H9 (cell line): Measurements from ENCODE around the gene OR2L8. TPM values are rescaled to one million over a fixed set of nuclear protein-coding genes. Genes with fewer than 3 reads are reported as not detected.

Experiments
- DNase-seq: peaks from one replicate; pipeline ENCODE4 v3.0.0-alpha.2; 2017
- H2AFZ ChIP-seq: one replicate; pipeline ENCODE4 v1.6.1; 2013; ENCODE audit warnings: mild to moderate bottlenecking, low read length, control low read depth, moderate library complexity
- H2AK5ac ChIP-seq: 2 replicates; pipeline ENCODE4 v1.6.1; 2013; ENCODE audit warnings: low read length, control low read depth, mixed read lengths; ENCODE audit not compliant: insufficient read length
- H2BK120ac ChIP-seq: one replicate; pipeline ENCODE4 v1.6.1; 2013; ENCODE audit warnings: low read depth, mild to moderate bottlenecking, low read length, control low read depth, inconsistent platforms; ENCODE audit not compliant: poor library complexity, severe bottlenecking
- H2BK12ac ChIP-seq: 2 replicates; pipeline ENCODE4 v1.6.1; 2013; ENCODE audit warnings: low read length, control low read depth, mixed read lengths, low read depth; ENCODE audit not compliant: insufficient read length
- H2BK15ac ChIP-seq: 2 replicates; pipeline ENCODE4 v1.6.1; 2013; ENCODE audit warnings: low read depth, low read length, control low read depth
- H2BK20ac ChIP-seq: one replicate; pipeline ENCODE4 v1.6.1; 2013; ENCODE audit warnings: low read depth, mild to moderate bottlenecking, low read length, control low read depth, inconsistent platforms; ENCODE audit not compliant: poor library complexity, severe bottlenecking
- H2BK5ac ChIP-seq: 2 replicates; pipeline ENCODE4 v1.6.1; 2013; ENCODE audit warnings: low read length, control low read depth, mixed read lengths; ENCODE audit not compliant: insufficient read length
- H3K14ac ChIP-seq: 2 replicates; pipeline ENCODE4 v1.6.1; 2013; ENCODE audit warnings: low read length, control low read depth; ENCODE audit not compliant: insufficient read depth
- H3K18ac ChIP-seq: 2 replicates; pipeline ENCODE4 v1.6.1; 2013; ENCODE audit warnings: low read depth, mild to moderate bottlenecking, mixed read lengths, low read length, control low read depth; ENCODE audit not compliant: insufficient read length
- H3K23ac ChIP-seq: 2 replicates; pipeline ENCODE4 v1.6.1; 2013; ENCODE audit warnings: low read length, control low read depth, mixed read lengths, low read depth; ENCODE audit not compliant: insufficient read length
- H3K23me2 ChIP-seq: 2 replicates; pipeline ENCODE4 v1.6.1; 2013; ENCODE audit warnings: low read depth, mild to moderate bottlenecking, mixed read lengths, low read length, control low read depth; ENCODE audit not compliant: insufficient read length, poor library complexity, severe bottlenecking
- H3K27ac ChIP-seq: 2 replicates; pipeline ENCODE4 v1.5.1; 2013; ENCODE audit warnings: low read length, control low read depth, mixed read lengths, low read depth; ENCODE audit not compliant: insufficient read length
- H3K27me3 ChIP-seq: 2 replicates; pipeline ENCODE4 v1.6.1; 2013; ENCODE audit warnings: low read length, control low read depth, inconsistent platforms; ENCODE audit not compliant: insufficient read depth
- H3K4ac ChIP-seq: 2 replicates; pipeline ENCODE4 v1.6.1; 2013; ENCODE audit warnings: low read depth, mild to moderate bottlenecking, control low read depth, inconsistent platforms, low read length, moderate library complexity
- H3K4me1 ChIP-seq: 2 replicates; pipeline ENCODE4 v1.6.1; 2013; ENCODE audit warnings: low read length, control low read depth, inconsistent platforms; ENCODE audit not compliant: insufficient read depth
- H3K4me2 ChIP-seq: 2 replicates; pipeline ENCODE4 v1.6.1; 2013; ENCODE audit warnings: low read length, control low read depth, mixed read lengths; ENCODE audit not compliant: insufficient read length, insufficient read depth
- H3K56ac ChIP-seq: 2 replicates; pipeline ENCODE4 v1.6.1; 2013; ENCODE audit warnings: low read depth, mild to moderate bottlenecking, mixed read lengths, low read length, control low read depth; ENCODE audit not compliant: insufficient read length
- H3K79me1 ChIP-seq: 2 replicates; pipeline ENCODE4 v1.6.1; 2013; ENCODE audit warnings: low read depth, mild to moderate bottlenecking, moderate library complexity, low read length, control low read depth, inconsistent platforms; ENCODE audit not compliant: insufficient read depth, poor library complexity, severe bottlenecking
- H3K79me2 ChIP-seq: 2 replicates; pipeline ENCODE4 v1.6.1; 2013; ENCODE audit warnings: low read length, control low read depth, inconsistent platforms; ENCODE audit not compliant: insufficient read depth
- H3K9ac ChIP-seq: 2 replicates; pipeline ENCODE4 v1.6.1; 2013; ENCODE audit warnings: low read length, control low read depth, mixed read lengths; ENCODE audit not compliant: insufficient read length; ENCODE audit errors: extremely low read depth
- H3K9me3 ChIP-seq: one replicate; pipeline ENCODE4 v1.6.1; 2013; ENCODE audit warnings: low read depth, low read length, inconsistent platforms; ENCODE audit not compliant: control insufficient read depth
- H3T11ph ChIP-seq: one replicate; pipeline ENCODE4 v1.6.1; 2013; ENCODE audit warnings: mild to moderate bottlenecking, low read length, control low read depth, inconsistent platforms
- H4K20me1 ChIP-seq: one replicate; pipeline ENCODE4 v1.6.1; 2013; ENCODE audit not compliant: control insufficient read depth, insufficient read length, insufficient read depth
- H4K5ac ChIP-seq: 2 replicates; pipeline ENCODE4 v1.6.1; 2013; ENCODE audit warnings: low read depth, mild to moderate bottlenecking, mixed read lengths, low read length, control low read depth; ENCODE audit not compliant: insufficient read length
- H4K8ac ChIP-seq: replicated peaks from 2 replicates; pipeline ENCODE4 v1.6.1; 2013; ENCODE audit warnings: low read length, control low read depth, mixed read lengths, low read depth; ENCODE audit not compliant: insufficient read length
- H4K91ac ChIP-seq: 2 replicates; pipeline ENCODE4 v1.6.1; 2013; ENCODE audit warnings: low read depth, mild to moderate bottlenecking, moderate library complexity, mixed read lengths, low read length, control low read depth; ENCODE audit not compliant: insufficient read length
- H3K27ac Mint-ChIP-seq, 3 experiments: 2 replicates in 2 of 3; 3 replicates in 1 of 3; pipeline ENCODE4 v1.8.0; 2020 to 2021; ENCODE audit warnings: mixed read lengths in 3 of 3, mild to moderate bottlenecking in 1 of 3, moderate library complexity in 1 of 3
- H3K27me3 Mint-ChIP-seq: 2 replicates; pipeline ENCODE4 v1.8.0; 2021; ENCODE audit warnings: low read depth, mild to moderate bottlenecking, moderate library complexity, mixed read lengths
- H3K36me3 Mint-ChIP-seq, 3 experiments: 2 replicates in 2 of 3; 3 replicates in 1 of 3; pipeline ENCODE4 v1.8.0; 2020 to 2021; ENCODE audit warnings: low read depth in 3 of 3, mixed read lengths in 3 of 3; ENCODE audit not compliant: insufficient read depth in 1 of 3
- H3K4me1 Mint-ChIP-seq, 2 experiments: 2 replicates each; pipeline ENCODE4 v1.8.0; 2020; ENCODE audit warnings: mixed read lengths in 2 of 2
- H3K4me3 Mint-ChIP-seq, 2 experiments: 2 replicates in 1 of 2; 3 replicates in 1 of 2; pipeline ENCODE4 v1.8.0; 2020 to 2021; ENCODE audit warnings: mild to moderate bottlenecking in 2 of 2, mixed read lengths in 2 of 2, moderate library complexity in 1 of 2
- H3K9me3 Mint-ChIP-seq, 2 experiments: 2 replicates in 1 of 2; 3 replicates in 1 of 2; pipeline ENCODE4 v1.8.0; 2020; ENCODE audit warnings: mild to moderate bottlenecking in 2 of 2, mixed read lengths in 2 of 2, moderate library complexity in 1 of 2
- CTCF ChIP-seq: fragments of 200-600 bp; sonication (generic); conservative IDR thresholded peaks from 3 replicates; pipeline ENCODE4 v1.8.0; 2021; ENCODE audit warnings: antibody characterized with exemption, mild to moderate bottlenecking
- WGBS: extraction: QIAGEN DNeasy Blood & Tissue Kit; methylation state at CpG from one replicate; pipeline ENCODE4 v1.1.7; 2013; ENCODE audit warnings: missing lambda C conversion rate, low lambda C conversion rate, mixed read lengths; ENCODE audit not compliant: insufficient read length; ENCODE audit errors: extremely low coverage; 5-methylcytosine and 5-hydroxymethylcytosine counted together
- total RNA-seq: library from RNA; stranded (reverse); gene quantifications from 2 replicates; pipeline ENCODE4 v1.2.1, GENCODE V29; 2021

Gene OR2L8
- total RNA-seq, 1 experiment from 2014 or later, result 0.24 TPM

- H3K27ac ChIP-seq, result no peak overlapping the region
- no peaks in the 10 kb centered on the region for H3K4me1 ChIP-seq
- H3K27me3 ChIP-seq, result no peaks in the 10 kb centered on the region
- H2AFZ ChIP-seq, result no peak overlapping the region
- Mint-ChIP-seq H3K4me1 (no peaks in the 10 kb centered on the region), H3K27me3 (no peaks in the 10 kb centered on the region; the same call in 1 of the 2 replicates), H3K4me3 (no peak overlapping the region), H3K36me3 (peaks cover 4 to 14% (median 4%) of the 10 kb centered on the region in 3 experiments; a peak in 6 of 7 replicates), H3K27ac (no peak overlapping the region), H3K9me3 (peaks cover 65 to 70% of the 10 kb centered on the region in 2 experiments)
- WGBS, result no CpG with 5 or more reads among the region's 6 CpGs
- no peak overlapping the region for H3K9ac ChIP-seq
- H2BK20ac ChIP-seq, result no peak overlapping the region
- DNase-seq, result no peak
- no peak overlapping the region for H2BK120ac ChIP-seq
- no peak overlapping the region for H3K4me2 ChIP-seq
- no peak overlapping the region for H3K56ac ChIP-seq
- no peaks in the 10 kb centered on the region for H3K79me1 ChIP-seq
- no peak overlapping the region for H3K23ac ChIP-seq
- peaks cover 24% of the 10 kb centered on the region for H3K9me3 ChIP-seq
- H2BK12ac ChIP-seq, result no peak overlapping the region
- H3T11ph ChIP-seq, result no peak overlapping the region
- no peaks in the 10 kb centered on the region for H4K20me1 ChIP-seq
- H3K23me2 ChIP-seq, result no peaks in the 10 kb centered on the region
- H4K8ac ChIP-seq, result no peak overlapping the region
- TF ChIP-seq CTCF, result no peak
- H3K18ac ChIP-seq, result no peak overlapping the region
- H2BK5ac ChIP-seq, result no peak overlapping the region
- no peaks in the 10 kb centered on the region for H3K79me2 ChIP-seq
- no peak overlapping the region for H2AK5ac ChIP-seq
- H3K4ac ChIP-seq, result no peak overlapping the region
- no peak overlapping the region for H2BK15ac ChIP-seq
- no peak overlapping the region for H4K91ac ChIP-seq
- H4K5ac ChIP-seq, result no peak overlapping the region
- H3K14ac ChIP-seq, result no peak overlapping the region
Observed at GRCh38 chr1:247942624-247943023, 6.0 kb upstream of the OR2L8 start.
